Caco-2 (cell line): Measurements from ENCODE around the gene DPY19L3. TPM values are rescaled to one million over a fixed set of nuclear protein-coding genes. Genes with fewer than 3 reads are reported as not detected.

ENCODE experiments used
- BruUV-seq: library from RNA; stranded (reverse); fragments of 400-500 nt; replicated peaks from 2 replicates; lab custom pipeline; 2021; lab: Mats Ljungman, UMichigan
- CTCF ChIA-PET: fragments of 300-600 bp; sonication (Branson Sonifier 250); formaldehyde crosslinking; loops from one replicate; lab custom pipeline; 2022; ENCODE audit warnings: antibody characterized with exemption; lab: Charles Lee
- POLR2A ChIA-PET: fragments of 300-600 bp; sonication (Branson Sonifier 250); formaldehyde crosslinking; loops from one replicate; lab custom pipeline; 2022; ENCODE audit warnings: antibody characterized with exemption; lab: Charles Lee
- DNase-seq, 2 experiments: peaks; one replicate each; pipeline versions ENCODE4 v3.0.0 to v3.0.0-alpha.2; 2020 to 2022
- H3K27me3 ChIP-seq: replicated peaks from 2 replicates; pipeline ENCODE4 v1.6.0; 2011; ENCODE audit warnings: low read length; ENCODE audit not compliant: control insufficient read depth, insufficient read depth
- H3K36me3 ChIP-seq: 2 replicates; pipeline ENCODE4 v1.5.1; 2011; ENCODE audit warnings: low read length; ENCODE audit not compliant: control insufficient read depth, insufficient read depth
- H3K4me1 ChIP-seq: fragments of 250-450 bp; sonication (Bioruptor Pico); 2 replicates; pipeline ENCODE4 v1.5.1; 2020; ENCODE audit warnings: mild to moderate bottlenecking
- H3K4me3 ChIP-seq: 2 replicates; pipeline ENCODE4 v1.5.1; 2011; ENCODE audit warnings: low read depth, mild to moderate bottlenecking, control low read depth, low read length
- H3K9me3 ChIP-seq: fragments of 250-450 bp; sonication (Bioruptor Pico); 2 replicates; pipeline ENCODE4 v1.5.1; 2020; ENCODE audit warnings: mild to moderate bottlenecking, moderate library complexity
- H3K27ac Mint-ChIP-seq: one replicate; pipeline ENCODE4 v1.8.0; 2022; ENCODE audit warnings: mixed read lengths; ENCODE audit not compliant: unreplicated experiment
- H3K27me3 Mint-ChIP-seq: one replicate; pipeline ENCODE4 v1.8.0; 2022; ENCODE audit warnings: mixed read lengths; ENCODE audit not compliant: insufficient read depth, unreplicated experiment
- H3K36me3 Mint-ChIP-seq: one replicate; pipeline ENCODE4 v1.8.0; 2022; ENCODE audit warnings: mild to moderate bottlenecking, mixed read lengths; ENCODE audit not compliant: insufficient read depth, unreplicated experiment
- H3K4me1 Mint-ChIP-seq: one replicate; pipeline ENCODE4 v1.8.0; 2022; ENCODE audit warnings: low read depth, mixed read lengths; ENCODE audit not compliant: unreplicated experiment
- H3K4me3 Mint-ChIP-seq: one replicate; pipeline ENCODE4 v1.8.0; 2022; ENCODE audit warnings: mild to moderate bottlenecking, moderate library complexity, mixed read lengths; ENCODE audit not compliant: unreplicated experiment
- H3K9me3 Mint-ChIP-seq: one replicate; pipeline ENCODE4 v1.8.0; 2022; ENCODE audit warnings: mixed read lengths; ENCODE audit not compliant: unreplicated experiment
- intact Hi-C: fragments of 100-400 bp; cut with micrococcal nuclease; formaldehyde crosslinking; loops from one replicate; pipeline ENCODE4 v1.10.0; 2022; ENCODE audit not compliant: unreplicated experiment
- total RNA-seq: library from RNA; stranded (reverse); gene quantifications from 2 replicates; pipeline ENCODE4 v1.2.3, GENCODE V29; 2022
- TF ChIP-seq, protein P1 (sequence below), 2 experiments: fragments of 200-600 bp in 1 of 2; IDR thresholded peaks; 1 replicate in 1 of 2; 2 replicates in 1 of 2; pipeline versions ENCODE4 v1.5.1 to v1.8.0; 2011 to 2022; ENCODE audit warnings: antibody characterized with exemption in 1 of 2, control low read depth in 1 of 2, inconsistent platforms in 1 of 2, low read depth in 1 of 2, low read length in 1 of 2, mild to moderate bottlenecking in 1 of 2, moderate library complexity in 1 of 2; ENCODE audit not compliant: insufficient read depth in 1 of 2, severe bottlenecking in 1 of 2, unreplicated experiment in 1 of 2

Gene DPY19L3
- total RNA-seq, 1 experiment from 2014 or later: 40.7 TPM

DNA sequence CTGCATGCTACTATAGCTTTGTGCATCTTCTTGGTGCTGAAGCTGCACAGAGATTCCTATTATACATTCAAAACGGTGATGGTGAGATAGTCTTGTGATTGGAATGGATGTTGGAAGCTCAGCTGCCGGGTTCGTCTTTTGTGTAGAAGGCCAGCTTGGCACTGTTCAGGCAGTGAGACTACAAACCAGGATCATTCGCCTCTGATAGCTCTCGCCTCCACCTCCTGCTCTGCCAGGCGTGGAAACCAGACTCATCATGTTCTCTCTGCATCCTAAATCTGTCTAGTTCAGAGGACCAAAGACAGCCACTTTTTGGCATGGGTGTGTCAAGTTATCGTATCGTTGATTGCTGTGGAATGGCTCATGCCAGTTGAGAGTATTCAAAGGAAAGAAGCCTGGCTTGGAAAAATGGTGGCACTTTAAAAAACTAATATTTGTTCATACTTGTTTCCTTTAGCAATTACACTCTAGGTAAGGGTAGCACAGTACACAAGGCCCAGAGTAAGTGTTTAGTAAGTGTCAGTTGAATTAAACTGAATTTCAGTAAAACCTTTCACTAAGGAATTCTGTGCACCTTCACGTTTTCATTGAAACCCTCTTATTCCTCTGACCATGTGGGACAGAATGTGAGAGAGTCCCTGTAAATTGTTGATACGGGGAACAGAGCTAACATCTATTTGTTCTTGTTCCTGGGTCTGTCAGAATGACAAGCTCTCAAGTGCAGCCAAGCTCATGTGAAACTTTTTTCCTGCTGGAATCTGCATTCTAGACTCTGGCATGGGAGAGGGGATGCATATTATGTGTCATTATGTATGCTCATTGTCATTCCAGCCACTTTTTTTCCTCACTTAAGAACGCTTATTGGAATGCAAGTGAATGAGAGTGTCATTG, 69.8 kb downstream of the DPY19L3 start:
- DNase-seq: no peak
- no peaks in the 10 kb centered on the region for H3K27me3 Mint-ChIP-seq
- Histone ChIP-seq H3K27me3 (no peaks in the 10 kb centered on the region), H3K4me1 (no peaks in the 10 kb centered on the region), H3K36me3 (no peaks in the 10 kb centered on the region), H3K9me3 (no peaks in the 10 kb centered on the region), H3K4me3 (no peak overlapping the region)
- TF ChIP-seq, protein P1, sequence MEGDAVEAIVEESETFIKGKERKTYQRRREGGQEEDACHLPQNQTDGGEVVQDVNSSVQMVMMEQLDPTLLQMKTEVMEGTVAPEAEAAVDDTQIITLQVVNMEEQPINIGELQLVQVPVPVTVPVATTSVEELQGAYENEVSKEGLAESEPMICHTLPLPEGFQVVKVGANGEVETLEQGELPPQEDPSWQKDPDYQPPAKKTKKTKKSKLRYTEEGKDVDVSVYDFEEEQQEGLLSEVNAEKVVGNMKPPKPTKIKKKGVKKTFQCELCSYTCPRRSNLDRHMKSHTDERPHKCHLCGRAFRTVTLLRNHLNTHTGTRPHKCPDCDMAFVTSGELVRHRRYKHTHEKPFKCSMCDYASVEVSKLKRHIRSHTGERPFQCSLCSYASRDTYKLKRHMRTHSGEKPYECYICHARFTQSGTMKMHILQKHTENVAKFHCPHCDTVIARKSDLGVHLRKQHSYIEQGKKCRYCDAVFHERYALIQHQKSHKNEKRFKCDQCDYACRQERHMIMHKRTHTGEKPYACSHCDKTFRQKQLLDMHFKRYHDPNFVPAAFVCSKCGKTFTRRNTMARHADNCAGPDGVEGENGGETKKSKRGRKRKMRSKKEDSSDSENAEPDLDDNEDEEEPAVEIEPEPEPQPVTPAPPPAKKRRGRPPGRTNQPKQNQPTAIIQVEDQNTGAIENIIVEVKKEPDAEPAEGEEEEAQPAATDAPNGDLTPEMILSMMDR (IDR thresholded peaks at IDR 0.05; ENCODE audit: insufficient read depth in 1 of 2, low read depth in 1 of 2, low read length in 1 of 2, severe bottlenecking in 1 of 2, unreplicated experiment in 1 of 2): no peak
- no peak overlapping the region for H3K4me3 Mint-ChIP-seq
- H3K9me3 Mint-ChIP-seq: no peaks in the 10 kb centered on the region
- no TSS peak for BruUV-seq
- H3K27ac Mint-ChIP-seq: no peak overlapping the region
- peaks cover 5% of the 10 kb centered on the region for H3K36me3 Mint-ChIP-seq
- H3K4me1 Mint-ChIP-seq: no peaks in the 10 kb centered on the region
- ChIA-PET CTCF (interaction anchor here (1.2 kb wide), 1 partner anchor 11 kb away, joined by 3 read pairs; no protein-coding TSS in a partner anchor), POLR2A (no interaction called here)
- intact Hi-C loops: no loop called here

DNA sequence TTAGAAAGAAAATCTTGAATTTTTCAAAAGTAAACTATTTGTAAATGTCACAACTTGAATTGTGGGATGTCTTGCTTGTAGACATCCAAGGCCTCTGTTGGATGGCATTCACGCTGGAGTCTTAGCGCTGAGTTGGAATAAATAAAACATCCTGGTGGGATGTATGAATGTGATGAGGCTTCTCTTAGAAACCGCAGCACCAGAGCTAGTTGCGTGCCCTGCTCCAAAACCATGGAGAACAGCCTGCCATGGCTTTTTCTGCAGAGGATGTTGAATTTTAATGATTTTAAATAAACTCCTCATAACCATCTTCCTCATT, 70.4 kb downstream of the DPY19L3 start:
- Mint-ChIP-seq H3K9me3 (no peaks in the 10 kb centered on the region), H3K36me3 (peaks cover 7% of the 10 kb centered on the region), H3K4me3 (no peak overlapping the region), H3K4me1 (no peaks in the 10 kb centered on the region), H3K27me3 (no peaks in the 10 kb centered on the region), H3K27ac (no peak overlapping the region)
- intact Hi-C loops: no loop called here
- TF ChIP-seq, protein P1 (IDR thresholded peaks at IDR 0.05; ENCODE audit: insufficient read depth in 1 of 2, low read depth in 1 of 2, low read length in 1 of 2, severe bottlenecking in 1 of 2, unreplicated experiment in 1 of 2): no peak
- CTCF ChIA-PET: no interaction called here
- POLR2A ChIA-PET: no interaction called here
- no peaks in the 10 kb centered on the region for H3K27me3 ChIP-seq
- no peaks in the 10 kb centered on the region for H3K36me3 ChIP-seq
- H3K9me3 ChIP-seq: no peaks in the 10 kb centered on the region
- no peak overlapping the region for H3K4me3 ChIP-seq
- no TSS peak for BruUV-seq
- no peak for DNase-seq
- H3K4me1 ChIP-seq: no peaks in the 10 kb centered on the region

DNA sequence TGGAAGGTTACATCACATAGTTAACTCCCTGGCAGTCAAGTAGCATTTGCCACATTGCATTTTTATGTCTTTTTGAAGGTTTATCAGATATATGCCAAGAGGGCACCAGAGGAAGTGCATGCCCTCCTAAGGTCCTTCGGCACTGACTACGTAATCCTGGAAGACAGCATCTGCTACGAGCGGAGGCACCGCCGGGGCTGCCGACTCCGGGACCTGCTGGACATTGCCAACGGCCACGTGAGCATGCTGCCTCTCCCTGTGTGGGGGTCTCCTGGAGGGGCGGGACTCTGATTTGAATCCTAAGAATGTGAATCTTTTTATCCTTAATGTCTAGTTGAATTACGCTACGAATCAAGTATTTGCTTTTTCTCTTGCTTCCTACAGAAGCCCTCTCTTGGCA, 74.8 kb downstream of the DPY19L3 start:
- H3K27me3 Mint-ChIP-seq: no peaks in the 10 kb centered on the region
- TF ChIP-seq, protein P1 (IDR thresholded peaks at IDR 0.05; ENCODE audit: insufficient read depth in 1 of 2, low read depth in 1 of 2, low read length in 1 of 2, severe bottlenecking in 1 of 2, unreplicated experiment in 1 of 2): no peak
- H3K36me3 Mint-ChIP-seq: peaks cover 28% of the 10 kb centered on the region
- Histone ChIP-seq H3K36me3 (no peaks in the 10 kb centered on the region; the same call in 1 of the 2 replicates), H3K4me3 (no peak overlapping the region), H3K9me3 (no peaks in the 10 kb centered on the region), H3K27me3 (no peaks in the 10 kb centered on the region), H3K4me1 (no peaks in the 10 kb centered on the region)
- H3K4me1 Mint-ChIP-seq: no peaks in the 10 kb centered on the region
- no peak overlapping the region for H3K27ac Mint-ChIP-seq
- no peak for DNase-seq
- CTCF ChIA-PET: no interaction called here
- H3K9me3 Mint-ChIP-seq: no peaks in the 10 kb centered on the region
- H3K4me3 Mint-ChIP-seq: no peak overlapping the region
- BruUV-seq: no TSS peak
- POLR2A ChIA-PET: no interaction called here
- intact Hi-C loops: no loop called here
